DMS79 treated with DMSO at 0.1 percent for 48 hours (cell line): Measurements from ENCODE around the gene EPC2.
"Not testable (repeated sequence)": the region's sequence is repeated elsewhere in the genome, so short reads cannot be mapped to it uniquely, and the experiment has no call there.

Experiments used
- DNase-seq: peaks from one replicate; lab custom pipeline; 2025; lab: John Stamatoyannopoulos, UW

Gene EPC2

GRCh38 chr2:148721991-148722777 is 77.6 kb downstream of the EPC2 start:
- no peak for DNase-seq

- DNase-seq, result no peak
Measured at GRCh38 chr2:148725564-148725963, 81.0 kb downstream of the EPC2 start.

GRCh38 chr2:148726228-148726627 is 81.7 kb downstream of the EPC2 start:
- DNase-seq, result no peak

- DNase-seq, result no peak
Measured at GRCh38 chr2:148730085-148730484, 85.5 kb downstream of the EPC2 start.

GRCh38 chr2:148737742-148738141 is 93.2 kb downstream of the EPC2 start:
- DNase-seq, result no peak

- no peak for DNase-seq
Measured at GRCh38 chr2:148739454-148740105, 95.0 kb downstream of the EPC2 start.

GRCh38 chr2:148742373-148742772 is 97.8 kb downstream of the EPC2 start:
- no peak for DNase-seq

GRCh38 chr2:148745151-148745851 is 100.8 kb downstream of the EPC2 start:
- no peak for DNase-seq

GRCh38 chr2:148746973-148747372 is 102.4 kb downstream of the EPC2 start:
- DNase-seq, result no peak

GRCh38 chr2:148751907-148752306 is 107.4 kb downstream of the EPC2 start:
- no peak for DNase-seq

GRCh38 chr2:148752977-148753376 is 108.4 kb downstream of the EPC2 start:
- DNase-seq, result no peak

GRCh38 chr2:148754864-148755263 is 110.3 kb downstream of the EPC2 start:
- no peak for DNase-seq

GRCh38 chr2:148756292-148756975 is 111.9 kb downstream of the EPC2 start:
- no peak for DNase-seq

- no peak for DNase-seq
Measured at GRCh38 chr2:148764815-148765214, 120.3 kb downstream of the EPC2 start.

GRCh38 chr2:148770047-148770446 is 125.5 kb downstream of the EPC2 start:
- no peak for DNase-seq

GRCh38 chr2:148781544-148781943 is 137.0 kb downstream of the EPC2 start:
- no peak for DNase-seq

- DNase-seq, result no peak
Measured at GRCh38 chr2:148789059-148789458, 144.5 kb downstream of the EPC2 start.

- DNase-seq, result not testable (repeated sequence)
Measured at GRCh38 chr2:148790172-148790571, 145.6 kb downstream of the EPC2 start.

GRCh38 chr2:148794558-148794957 is 150.0 kb downstream of the EPC2 start:
- no peak for DNase-seq

GRCh38 chr2:148796735-148797512 is 152.4 kb downstream of the EPC2 start:
- no peak for DNase-seq

- no peak for DNase-seq
Measured at GRCh38 chr2:148802448-148803220, 158.1 kb downstream of the EPC2 start.
